A549 (cell line): ENCODE measurements around the gene BOLA1.
"Not testable (repeated sequence)": the region's sequence is repeated elsewhere in the genome, so short reads cannot be mapped to it uniquely, and the experiment has no call there.

Experiments used
- BHLHE40 ChIP-seq: IDR thresholded peaks from 2 replicates; pipeline ENCODE4 v1.6.1; 2012; ENCODE audit warnings: low read depth, low read length, inconsistent platforms
- CEBPB ChIP-seq, 2 experiments: fragments of >200 bp in 1 of 2; sonication (Bioruptor Twin) in 1 of 2; formaldehyde crosslinking in 1 of 2; IDR thresholded peaks; 2 replicates each; pipeline ENCODE4 v1.6.1; 2012 to 2016
- CTCF ChIP-seq: fragments of >200 bp; sonication (Bioruptor Twin); formaldehyde crosslinking; IDR thresholded peaks from 3 replicates; pipeline ENCODE4 v1.5.1; 2016
- E2F6 ChIP-seq: IDR thresholded peaks from 2 replicates; pipeline ENCODE4 v1.6.1; 2012; ENCODE audit warnings: low read depth, borderline replicate concordance
- FOSL2 ChIP-seq, 2 experiments: fragments of 450-650 bp in 1 of 2; fragments of >200 bp in 1 of 2; sonication (Bioruptor Twin) in 1 of 2; formaldehyde crosslinking; IDR thresholded peaks; 2 replicates each; pipeline versions ENCODE4 v1.5.0 to v1.6.1; 2016 to 2020; ENCODE audit warnings: mild to moderate bottlenecking in 1 of 2, moderate library complexity in 1 of 2
- HMGXB4 ChIP-seq: fragments of 250-450 bp; sonication (Bioruptor Pico); IDR thresholded peaks from 2 replicates; pipeline ENCODE4 v1.5.0; 2021; ENCODE audit warnings: mild to moderate bottlenecking, moderate library complexity, borderline replicate concordance
- JUNB ChIP-seq: fragments of >200 bp; sonication (Bioruptor Twin); formaldehyde crosslinking; IDR thresholded peaks from 2 replicates; pipeline ENCODE4 v1.6.1; 2016
- MAX ChIP-seq: IDR thresholded peaks from 2 replicates; pipeline ENCODE4 v1.6.1; 2012
- MYC ChIP-seq: IDR thresholded peaks from 2 replicates; pipeline ENCODE4 v1.6.1; 2012; ENCODE audit warnings: mild to moderate bottlenecking, inconsistent platforms, low read length, improper control_type of control experiment, borderline replicate concordance
- POLR2A ChIP-seq: IDR thresholded peaks from 2 replicates; pipeline ENCODE4 v1.6.1; 2012; ENCODE audit warnings: mild to moderate bottlenecking, low read length
- POLR2AphosphoS2 ChIP-seq: conservative IDR thresholded peaks from 2 replicates; pipeline ENCODE4 v1.6.1; 2012; ENCODE audit warnings: low read length, improper control_type of control experiment, inconsistent platforms
- REST ChIP-seq: fragments of 200-600 bp; sonication (generic); IDR thresholded peaks from 2 replicates; pipeline ENCODE4 v1.6.1; 2016; ENCODE audit warnings: antibody characterized with exemption, mild to moderate bottlenecking, moderate library complexity
- RFX5 ChIP-seq: fragments of 450-650 bp; IDR thresholded peaks from 2 replicates; pipeline ENCODE4 v1.7.1; 2014; ENCODE audit warnings: antibody characterized with exemption, mild to moderate bottlenecking, moderate library complexity

- TF ChIP-seq FOSL2 (IDR thresholded peaks at IDR 0.05); FOSL2 (CRISPR knock-in tag; IDR thresholded peaks at IDR 0.05); E2F6; HMGXB4 (CRISPR knock-in tag); BHLHE40; CEBPB (IDR thresholded peaks at IDR 0.05); REST; CTCF; POLR2AphosphoS2; MAX; JUNB; POLR2A; RFX5; MYC: not testable (repeated sequence)
Measured at GRCh38 chr1:149873060-149873459, 26.3 kb upstream of the BOLA1 start.
